GM21381 (cell line): Measurements from ENCODE around the gene PRMT6.
"Not testable (repeated sequence)": the region's sequence is repeated elsewhere in the genome, so short reads cannot be mapped to it uniquely, and the experiment has no call there.

Experiments
- ATAC-seq: cut with Tn5 transposase; IDR thresholded peaks from one replicate; pipeline ENCODE4 v1.9.1; 2021; ENCODE audit warnings: mild to moderate bottlenecking, moderate library complexity; ENCODE audit not compliant: unreplicated experiment

PRMT6 gene

GRCh38 chr1:107093395-107093794, 36.9 kb downstream of the PRMT6 start:
- ATAC-seq = not testable (repeated sequence)

GRCh38 chr1:107095647-107096046, 39.2 kb downstream of the PRMT6 start:
- ATAC-seq = no peak

- no peak for ATAC-seq
These were observed 40.2 kb downstream of the PRMT6 start for GRCh38 chr1:107096690-107097089.

- ATAC-seq = no peak
These were observed 42.5 kb downstream of the PRMT6 start for GRCh38 chr1:107098961-107099360.

- no peak for ATAC-seq
These were observed 44.0 kb downstream of the PRMT6 start for GRCh38 chr1:107100331-107100984.

GRCh38 chr1:107105914-107106313, 49.4 kb downstream of the PRMT6 start:
- no peak for ATAC-seq
